Measurements from ENCODE around the gene EGLN3.

Gene EGLN3

DNA sequence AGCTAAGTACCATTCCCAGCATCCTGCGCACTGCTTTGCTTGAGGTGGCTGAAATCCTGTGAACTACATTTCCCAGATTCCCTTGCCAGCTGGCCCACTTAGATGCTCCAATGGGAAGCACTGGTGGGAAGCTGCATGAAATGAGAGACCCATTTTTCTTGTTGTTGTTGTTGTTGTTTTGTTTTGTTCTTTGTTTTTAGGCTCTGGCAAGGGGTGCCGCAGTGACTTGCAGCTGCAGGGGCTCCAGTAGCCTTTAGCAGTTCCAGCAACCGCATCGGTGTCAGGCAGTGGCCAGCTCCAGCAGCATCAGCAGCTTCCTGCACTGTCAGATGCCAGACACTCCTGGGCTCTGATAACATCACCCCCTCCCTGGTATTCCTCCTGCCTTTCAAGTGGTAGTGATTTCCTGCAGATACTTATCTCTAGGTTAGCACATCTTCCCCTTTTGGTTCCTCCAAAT is 8.8 kb upstream of the EGLN3 start:
- no peak for DNase-seq

DNA sequence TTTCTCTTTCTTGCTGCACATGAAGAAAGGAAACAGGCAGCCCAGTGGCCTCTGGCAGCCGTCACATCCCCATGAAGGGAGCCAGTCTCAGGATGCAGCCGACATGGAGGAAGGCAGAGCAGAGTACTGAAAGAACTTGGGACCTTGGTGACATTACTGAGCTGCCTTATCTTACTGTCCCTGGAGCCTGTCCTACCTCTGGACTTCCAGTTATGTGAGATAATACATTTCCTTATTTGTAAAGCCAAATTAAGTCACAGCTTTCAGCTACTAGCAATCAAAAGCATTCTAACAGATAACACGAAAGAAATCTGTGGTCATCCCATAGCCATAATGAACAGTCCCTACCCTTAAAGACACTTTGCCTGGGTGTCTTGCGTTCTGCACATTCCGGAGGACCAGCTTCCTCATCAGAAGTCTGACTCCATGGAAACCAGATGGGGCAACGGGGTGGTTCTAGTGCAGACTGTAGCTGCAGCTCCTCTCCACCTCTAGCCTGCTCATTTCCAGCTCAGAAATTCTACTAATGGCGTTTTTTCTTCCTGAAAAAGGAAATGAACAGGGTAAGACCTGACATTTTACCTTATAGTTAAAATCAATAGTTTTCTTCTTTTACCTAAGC is 7.8 kb upstream of the EGLN3 start:
- no peak for DNase-seq

DNA sequence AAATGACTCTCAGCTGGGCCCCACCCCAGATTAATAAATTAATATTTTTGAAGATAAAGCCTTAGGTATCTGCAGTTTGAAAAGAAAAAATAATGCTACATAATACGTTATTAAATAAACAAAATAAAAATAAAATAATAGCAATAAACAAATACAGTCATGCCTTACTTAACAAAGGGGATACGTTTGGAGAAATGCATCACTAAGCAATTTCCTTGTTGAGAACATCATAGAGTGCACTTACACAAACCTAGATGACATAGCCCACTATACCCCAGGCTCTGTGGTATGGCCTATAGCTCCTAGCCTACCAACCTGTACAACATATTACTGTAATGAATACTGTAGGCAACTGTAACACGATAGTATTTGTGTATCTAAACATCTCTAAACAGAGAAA is 7.1 kb upstream of the EGLN3 start:
- DNase-seq = no peak

DNA sequence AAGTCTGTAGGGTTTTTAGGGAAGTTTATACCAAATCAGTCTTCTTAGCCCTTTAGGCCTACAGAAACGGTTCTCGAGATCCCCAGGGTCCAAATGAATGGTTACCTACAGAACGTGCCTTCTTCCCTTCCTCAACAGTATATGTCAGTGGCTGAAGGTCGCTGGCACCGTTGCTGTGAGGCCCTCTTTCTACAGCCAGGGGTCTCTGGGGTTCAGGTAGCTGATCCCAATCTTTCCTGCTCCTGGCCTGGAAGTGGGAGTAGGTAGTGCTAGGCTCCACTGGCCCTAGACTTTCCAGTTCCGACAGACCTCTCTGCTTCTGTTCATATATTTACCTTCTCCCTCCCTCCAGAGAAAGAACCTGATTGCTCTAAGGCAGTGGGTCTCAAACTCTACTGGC is 6.4 kb upstream of the EGLN3 start:
- no peak for DNase-seq

DNA sequence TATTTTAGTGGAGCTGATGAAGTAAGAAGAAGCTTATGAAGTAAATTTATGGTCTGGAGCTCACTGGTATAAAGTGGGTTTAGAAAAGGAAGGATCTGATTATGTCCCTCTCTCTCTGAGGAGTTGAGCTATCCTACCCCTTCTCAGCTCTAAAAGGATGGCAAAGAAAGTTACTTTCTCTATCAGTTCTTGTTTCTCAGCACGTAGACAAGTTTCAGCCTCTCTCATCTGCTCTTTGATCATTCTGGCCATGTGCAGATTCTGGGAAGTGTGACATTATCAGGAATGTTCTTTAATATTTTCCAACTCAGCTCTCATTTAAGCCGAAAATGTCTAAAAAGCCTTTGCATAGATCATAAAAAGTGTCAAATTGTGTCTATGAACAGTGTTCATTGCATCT is 5.8 kb upstream of the EGLN3 start:
- DNase-seq = no peak

DNA sequence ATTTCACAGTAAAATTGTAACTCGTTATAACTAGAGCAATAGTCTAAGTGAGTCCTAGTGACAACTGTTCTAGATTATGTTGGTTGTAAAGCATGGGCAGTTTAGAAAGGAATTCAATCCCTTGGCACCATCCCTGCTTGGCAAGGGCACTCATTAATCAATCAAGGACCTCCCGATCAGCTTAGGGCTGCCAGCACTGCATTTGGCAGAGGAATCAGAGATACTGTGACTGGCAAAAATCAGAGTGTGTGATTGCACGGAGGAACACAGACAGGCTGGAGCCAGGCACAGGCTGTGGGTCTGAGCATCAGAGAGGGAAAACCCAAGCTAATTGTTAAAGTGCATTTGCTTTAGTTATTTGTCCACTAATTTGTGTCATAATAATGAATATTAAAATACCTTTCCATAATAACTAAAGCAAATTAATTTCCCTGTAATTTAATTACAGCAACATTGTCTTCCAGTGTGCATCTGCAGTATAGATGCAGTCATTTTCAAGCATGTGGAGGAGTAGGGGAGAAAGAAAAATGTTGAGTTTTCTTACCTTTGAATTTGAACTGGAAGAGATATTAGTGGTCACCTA is 3.2 kb upstream of the EGLN3 start:
- DNase-seq = no peak

DNA sequence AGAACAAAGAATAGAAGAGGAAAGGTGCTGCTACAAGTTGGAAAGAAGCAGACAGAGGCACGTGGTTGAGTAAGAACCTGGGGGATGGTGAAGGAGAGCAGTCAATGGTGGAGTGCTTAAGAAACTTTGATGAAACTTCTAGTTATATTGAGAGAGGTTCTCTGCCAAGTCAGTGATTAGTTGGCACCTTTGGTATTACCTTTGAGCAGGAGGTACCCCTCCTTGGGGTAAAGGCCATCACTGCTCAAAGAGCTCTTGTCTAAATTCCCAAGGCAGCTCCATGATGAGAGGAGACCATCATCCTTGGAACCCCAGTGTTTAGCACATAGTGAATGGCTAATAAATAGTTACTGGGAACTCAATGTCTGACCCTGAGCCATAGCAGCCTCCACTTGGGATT is 1.7 kb upstream of the EGLN3 start:
- no peak for DNase-seq

DNA sequence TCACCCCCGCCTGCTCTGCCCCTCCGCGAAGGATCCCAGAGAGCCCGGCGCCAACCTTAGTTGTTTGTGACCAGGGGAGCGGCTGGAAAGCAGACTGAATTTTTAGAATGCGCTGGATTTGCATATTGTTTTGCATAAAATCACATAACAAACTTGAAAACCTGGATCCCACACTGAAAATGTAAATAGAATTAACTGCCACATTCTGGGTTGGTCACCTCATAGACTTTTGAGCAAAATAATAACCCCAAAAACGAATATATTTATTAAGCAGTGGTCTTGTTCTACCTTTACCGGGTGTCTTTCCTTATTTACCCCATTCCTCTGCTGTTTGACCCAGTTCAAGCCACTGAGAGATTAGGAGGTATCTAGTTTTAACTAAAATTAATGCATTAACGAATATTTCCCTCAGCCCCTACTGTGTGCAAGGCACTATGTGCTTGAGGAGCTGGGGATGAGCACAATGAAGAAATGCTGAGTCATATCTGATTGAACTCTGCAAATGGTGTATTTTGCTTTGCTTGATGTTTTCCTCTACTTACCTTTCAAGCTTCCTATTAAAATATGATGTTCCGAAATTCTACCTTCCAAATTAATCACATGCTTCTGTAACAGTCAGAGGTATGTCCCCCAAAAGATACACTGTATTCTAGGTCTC is 438 bp upstream of the EGLN3 start:
- DNase-seq = no peak

DNA sequence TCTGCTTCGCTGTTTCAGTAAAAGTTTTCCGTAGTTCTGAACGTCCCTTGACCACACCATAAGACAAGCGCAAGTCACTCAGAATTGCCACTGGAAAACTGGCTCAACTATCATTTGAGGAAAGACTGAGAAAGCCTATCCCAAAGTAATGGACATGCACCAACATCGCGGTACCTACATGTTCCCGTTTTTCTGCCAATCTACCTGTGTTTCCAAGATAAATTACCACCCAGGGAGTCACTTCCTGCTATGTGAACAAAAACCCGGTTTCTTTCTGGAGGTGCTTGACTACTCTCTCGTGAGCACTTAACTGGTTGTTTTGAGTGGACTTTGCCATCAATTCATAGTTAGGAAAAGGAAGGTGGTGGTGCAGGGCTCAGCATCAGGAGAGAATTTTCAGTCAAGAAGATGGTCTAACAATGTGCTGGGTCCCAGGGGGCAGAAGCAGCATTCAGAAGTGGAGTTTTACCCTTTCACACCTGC is 1.4 kb downstream of the EGLN3 start:
- no peak for DNase-seq

DNA sequence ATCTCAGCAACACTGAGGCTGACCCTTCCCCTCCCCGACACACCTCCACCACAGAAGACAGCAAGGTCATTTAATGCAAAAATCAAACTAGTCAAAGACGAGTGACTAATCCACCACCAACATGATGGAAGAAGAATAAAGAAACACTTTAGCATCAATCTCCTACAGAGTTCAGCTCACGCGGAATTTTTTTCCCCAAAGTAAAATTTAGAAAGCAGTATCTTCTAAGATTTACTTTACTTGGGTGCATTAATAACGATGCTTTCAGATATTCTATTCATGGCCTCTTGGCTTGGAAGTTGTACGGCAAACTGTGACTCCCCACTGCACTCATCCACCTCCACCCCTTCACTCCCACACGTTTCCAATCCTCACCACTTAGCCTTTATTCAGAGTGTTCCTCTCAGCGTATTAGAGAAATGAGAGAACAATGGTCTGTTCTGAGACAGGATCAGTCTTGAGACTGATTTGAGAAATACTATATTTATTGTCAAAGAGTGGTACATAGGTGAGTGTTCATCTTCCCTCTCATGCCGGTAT is 1.9 kb downstream of the EGLN3 start:
- DNase-seq = no peak

DNA sequence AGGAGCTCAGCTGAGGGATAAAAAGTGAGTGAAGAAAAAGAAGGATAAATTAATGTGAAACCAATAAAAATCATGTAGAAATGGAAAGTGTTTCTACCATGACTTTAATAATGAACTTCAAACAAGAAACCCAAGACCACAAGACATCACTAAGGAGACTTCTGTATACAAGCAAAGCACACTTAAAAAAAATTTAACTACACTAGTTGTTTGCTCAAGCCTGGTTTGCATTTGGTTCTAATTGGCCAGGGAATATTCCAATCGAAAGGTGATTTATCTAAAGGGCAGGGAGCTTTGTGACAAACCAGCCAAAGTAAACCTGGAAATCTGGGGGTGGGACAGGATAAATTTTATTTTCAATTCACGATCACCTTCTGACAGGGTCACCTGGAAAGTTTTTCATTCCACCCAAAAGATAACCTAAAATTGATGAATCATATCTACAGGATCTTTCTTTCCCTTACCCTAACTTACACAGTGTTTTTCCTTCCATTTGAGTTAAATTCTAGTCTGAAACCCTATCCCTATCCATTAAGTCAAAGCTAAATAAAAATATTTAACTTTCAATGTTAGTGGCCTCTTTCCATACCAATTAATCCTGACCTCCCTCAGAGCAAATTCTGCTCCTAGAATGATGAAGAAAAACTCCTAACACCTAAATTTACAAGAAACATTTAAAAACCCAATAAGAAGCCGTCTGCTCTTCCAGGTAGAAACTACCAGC is 2.6 kb downstream of the EGLN3 start:
- DNase-seq = no peak

DNA sequence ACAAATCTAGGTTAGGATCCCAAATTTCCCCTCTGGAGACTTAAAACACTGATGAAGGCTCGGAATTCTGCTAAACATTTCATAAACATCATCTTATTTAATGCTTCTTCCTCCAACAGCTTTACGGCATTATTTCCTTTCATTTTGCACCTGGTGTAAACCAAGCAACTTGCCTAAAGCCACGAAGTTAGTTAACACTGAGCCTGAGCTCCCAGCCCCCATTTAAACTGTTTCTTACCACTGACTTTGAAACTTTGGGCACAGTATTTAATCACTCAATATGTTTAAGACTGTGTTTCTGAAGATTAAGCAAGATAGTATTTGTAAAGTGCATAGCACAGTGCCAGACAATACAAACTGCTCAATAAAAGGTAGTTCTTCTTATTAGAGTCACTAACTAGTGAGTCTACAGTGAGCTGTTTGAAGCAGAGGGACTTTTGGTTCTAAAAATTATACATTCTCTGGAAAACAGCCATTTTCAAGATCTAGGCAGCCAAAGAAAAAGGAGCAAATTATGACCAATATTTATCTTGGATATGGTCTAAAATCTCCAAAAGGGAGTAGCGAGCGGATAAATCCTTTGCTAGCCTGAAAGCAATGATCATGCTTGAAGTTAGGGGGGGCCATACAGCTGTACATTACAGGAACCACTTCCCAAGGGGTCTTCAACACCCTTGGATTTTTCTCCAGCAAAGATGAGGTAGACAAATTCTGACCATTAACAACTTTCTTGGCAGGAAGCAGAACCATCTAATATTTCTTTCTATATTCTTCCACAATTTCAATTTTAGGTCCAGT is 4.0 kb downstream of the EGLN3 start:
- no peak for DNase-seq

DNA sequence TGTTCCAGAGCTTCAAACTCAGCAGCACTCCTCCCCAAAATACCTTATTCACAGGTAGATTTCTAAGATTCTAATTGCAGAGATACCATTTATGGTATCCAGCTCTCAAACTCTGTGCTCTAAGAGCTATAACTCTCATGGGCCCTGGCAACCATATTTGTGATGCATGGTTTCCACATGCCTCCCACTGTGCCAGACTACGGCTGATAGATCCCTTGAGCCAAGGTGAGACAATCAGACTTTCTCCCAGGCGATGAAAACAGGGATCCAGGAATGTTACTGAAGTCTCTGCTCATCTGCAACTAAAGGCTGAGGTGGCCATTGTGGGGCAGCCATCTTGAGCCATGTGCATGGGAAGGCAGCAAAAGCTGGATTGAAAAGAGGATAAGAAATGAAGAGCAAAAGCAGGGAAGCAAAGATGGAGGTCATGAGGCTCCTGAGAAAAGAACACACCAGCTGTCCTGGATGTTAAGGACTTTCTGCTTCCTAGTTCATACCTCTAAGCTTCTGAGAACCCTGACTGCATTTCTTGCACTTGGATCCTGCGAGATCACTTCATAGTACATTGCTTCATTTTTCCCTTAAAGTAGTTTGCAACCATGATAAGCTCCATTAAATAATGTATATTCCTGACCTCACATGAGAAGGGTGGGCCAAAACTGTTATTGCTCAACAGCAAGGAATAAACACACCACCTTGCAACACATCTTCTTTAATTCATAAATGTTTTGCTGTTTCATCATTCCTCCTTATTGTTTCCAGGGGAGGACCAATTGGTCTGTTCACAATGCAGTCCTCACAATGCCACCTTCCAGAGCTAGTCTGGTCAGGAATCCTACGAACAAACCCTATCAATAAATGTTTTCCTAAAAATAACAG is 5.4 kb downstream of the EGLN3 start:
- DNase-seq = no peak

DNA sequence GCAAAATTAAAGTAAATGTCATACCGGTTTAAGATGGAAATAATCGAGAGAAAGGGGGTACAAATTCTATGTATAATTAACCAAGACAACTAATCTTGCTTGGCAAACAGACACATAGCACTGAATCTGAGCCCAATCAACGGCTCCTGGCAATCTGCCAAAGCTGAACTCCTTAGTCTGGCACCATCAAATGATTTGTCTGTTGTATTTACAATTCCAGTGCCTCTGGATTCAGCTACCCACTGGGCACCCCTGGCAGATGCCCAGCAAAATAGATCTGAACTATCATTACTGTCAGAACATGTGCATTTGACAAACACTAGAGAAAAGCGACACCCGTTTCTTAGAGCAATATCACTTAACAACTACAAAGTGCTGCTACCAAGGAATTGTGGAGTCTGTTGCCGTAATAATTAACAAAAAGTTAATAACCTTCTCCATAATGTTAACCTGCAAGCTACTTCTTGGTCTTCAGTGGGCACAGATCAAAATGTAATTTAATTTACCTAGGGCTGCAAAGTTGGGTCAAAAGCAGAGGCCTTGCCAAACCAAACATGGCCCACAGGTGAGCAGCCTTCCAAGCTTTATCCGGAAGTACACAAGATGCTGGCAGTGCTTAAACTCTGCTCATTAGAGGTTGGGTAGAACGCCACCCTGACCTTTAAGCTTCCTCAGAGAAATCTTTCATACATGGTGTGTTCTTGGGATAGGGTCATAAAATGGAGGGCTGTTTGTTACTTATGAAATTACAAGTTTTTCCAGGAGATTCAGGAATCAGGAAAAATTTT is 7.6 kb downstream of the EGLN3 start:
- peak; percentile 76 for DNase-seq

DNA sequence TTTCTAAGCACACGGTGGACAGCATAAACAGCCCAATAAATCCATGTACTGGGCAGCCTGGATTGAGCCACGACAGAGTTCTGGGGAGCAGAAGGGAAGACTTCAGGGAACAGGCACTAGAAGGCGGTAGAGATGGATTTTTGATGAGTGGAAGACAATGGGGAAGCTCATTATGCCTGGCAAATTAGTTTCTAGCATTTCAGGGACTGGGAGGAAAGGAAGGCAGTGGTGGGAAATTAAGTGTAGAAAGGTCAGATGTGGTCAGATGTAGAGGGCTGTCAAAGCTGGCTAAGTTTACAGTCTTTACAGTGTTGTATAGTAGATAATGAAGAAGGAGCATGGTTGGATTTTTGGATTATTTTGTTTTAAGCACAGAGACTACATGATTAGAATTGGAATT is 9.2 kb downstream of the EGLN3 start:
- DNase-seq = no peak

DNA sequence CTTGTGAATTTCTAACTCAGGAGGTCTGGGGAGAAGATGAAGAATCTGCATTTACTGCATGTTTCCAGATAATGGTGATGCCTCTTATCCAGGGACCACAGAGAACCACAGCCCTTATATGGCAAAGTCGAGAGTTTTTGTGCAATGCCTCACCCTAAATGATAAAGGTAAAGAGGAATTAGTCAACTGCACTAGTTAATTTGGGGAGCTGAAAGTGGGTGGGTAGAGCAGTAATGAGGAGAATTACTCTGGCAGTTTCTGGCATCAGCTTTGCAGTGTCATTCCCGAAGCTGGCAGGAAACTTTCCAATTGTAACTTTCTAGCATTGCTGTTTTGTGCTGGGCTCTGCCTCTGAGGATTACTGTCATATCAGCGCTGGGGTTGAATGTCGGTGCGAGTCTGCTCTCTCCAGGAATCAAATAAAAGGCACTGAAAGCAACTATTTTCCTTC is 10.3 kb downstream of the EGLN3 start:
- no peak for DNase-seq

DNA sequence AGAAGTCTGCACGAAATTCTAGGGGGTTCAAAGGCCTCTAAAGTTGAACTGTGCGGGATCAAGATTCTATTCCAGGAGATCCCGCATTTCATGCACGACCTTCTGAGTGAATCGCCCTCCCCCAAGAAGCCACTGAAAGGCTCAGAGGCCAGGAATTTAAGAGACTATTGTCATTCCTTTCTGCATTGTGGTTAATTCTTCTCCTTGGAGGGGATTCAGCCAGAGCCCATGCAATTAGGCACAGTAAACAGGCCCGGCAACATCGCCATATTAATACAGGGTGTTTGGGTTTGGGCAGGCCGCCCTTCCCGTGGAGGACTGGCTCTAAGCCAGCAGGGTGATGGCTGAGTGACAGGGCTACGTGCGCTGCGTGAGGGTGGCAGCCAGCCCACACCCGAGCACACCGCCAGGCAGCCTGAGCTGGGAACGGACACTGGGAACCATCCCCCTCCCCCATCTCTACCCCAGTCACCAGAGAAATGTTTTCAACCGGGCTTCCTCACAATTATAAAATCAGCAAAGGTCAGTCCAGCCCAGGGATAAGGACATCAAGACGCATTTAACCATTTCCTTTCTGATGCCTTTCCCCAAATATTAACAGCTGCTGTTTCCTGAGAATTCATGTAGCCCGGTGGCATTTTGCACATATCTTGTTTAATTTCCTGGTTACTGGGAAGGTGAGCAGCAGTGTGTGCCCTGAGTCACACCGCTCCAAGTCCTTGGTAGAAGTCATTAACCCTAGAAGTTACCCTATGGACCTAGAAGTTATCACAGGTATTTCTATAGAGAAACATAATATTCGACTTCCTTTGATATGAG is 12.5 kb downstream of the EGLN3 start:
- peak; percentile 57 for DNase-seq

DNA sequence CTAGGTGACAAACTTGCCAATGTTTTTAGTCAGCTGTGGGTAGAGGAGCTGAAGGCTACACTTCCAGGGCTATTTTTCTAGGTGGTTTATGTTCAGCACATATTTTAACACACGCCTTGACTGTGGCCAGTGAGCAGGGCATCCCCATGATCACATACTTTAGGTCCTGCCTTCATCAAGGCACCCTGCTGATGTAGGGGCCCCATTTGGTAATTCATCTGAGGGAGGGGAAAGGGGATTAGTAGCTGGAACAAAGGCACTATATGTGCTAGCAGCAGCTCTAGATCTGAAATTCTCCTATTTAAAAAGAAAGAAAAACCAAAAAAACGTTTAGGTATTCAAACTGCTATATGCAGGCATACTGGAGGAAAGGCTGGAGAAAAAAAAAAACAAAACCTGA is 14.5 kb downstream of the EGLN3 start:
- no peak for DNase-seq

DNA sequence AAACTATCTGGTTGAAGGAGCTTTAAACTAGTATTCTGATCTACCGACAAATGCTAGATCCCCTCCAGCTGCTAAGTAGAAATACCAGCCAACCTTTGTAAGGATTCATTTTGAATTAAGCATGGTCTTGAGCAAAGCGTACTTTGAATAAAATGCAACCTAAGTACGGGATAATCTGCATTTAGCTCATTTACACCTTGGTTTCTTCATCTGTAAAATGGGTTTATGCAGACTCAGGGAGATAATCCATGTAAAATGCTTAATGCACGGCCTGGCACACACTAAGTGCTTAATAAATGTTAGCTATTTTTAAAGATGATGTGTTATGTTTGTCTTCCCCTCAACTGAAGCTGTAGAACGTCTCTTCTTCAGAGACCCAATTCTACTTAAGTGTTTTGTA is 15.9 kb downstream of the EGLN3 start:
- no peak for DNase-seq

All from NCI-H1436 treated with DMSO at 0.1 percent for 48 hours (cell line).